KOPT-K1 (cell line): ENCODE data around the gene PYGM.

Experiments used
- H3K27ac ChIP-seq: fragments of 200-600 bp; sonication (generic); 2 replicates; pipeline ENCODE4 v1.5.1; 2016; ENCODE audit warnings: antibody characterized with exemption, mild to moderate bottlenecking, low read depth, low read length; ENCODE audit not compliant: poor library complexity, severe bottlenecking
- H3K36me3 ChIP-seq: fragments of 200-600 bp; sonication (generic); 2 replicates; pipeline ENCODE4 v1.5.1; 2017; ENCODE audit warnings: antibody characterized with exemption, mild to moderate bottlenecking, low read length, moderate library complexity; ENCODE audit not compliant: insufficient read depth
- H3K9me3 ChIP-seq: fragments of 200-600 bp; sonication (generic); 2 replicates; pipeline ENCODE4 v1.5.1; 2017; ENCODE audit warnings: antibody characterized with exemption, low read length, mild to moderate bottlenecking; ENCODE audit not compliant: insufficient read depth, poor library complexity, severe bottlenecking

The PYGM gene

GRCh38 chr11:64726867-64727530 lies 32.8 kb downstream of the PYGM start:
- Histone ChIP-seq H3K9me3 (no peaks in the 10 kb centered on the region), H3K27ac (no peak overlapping the region), H3K36me3 (peaks cover 38% of the 10 kb centered on the region)

DNA sequence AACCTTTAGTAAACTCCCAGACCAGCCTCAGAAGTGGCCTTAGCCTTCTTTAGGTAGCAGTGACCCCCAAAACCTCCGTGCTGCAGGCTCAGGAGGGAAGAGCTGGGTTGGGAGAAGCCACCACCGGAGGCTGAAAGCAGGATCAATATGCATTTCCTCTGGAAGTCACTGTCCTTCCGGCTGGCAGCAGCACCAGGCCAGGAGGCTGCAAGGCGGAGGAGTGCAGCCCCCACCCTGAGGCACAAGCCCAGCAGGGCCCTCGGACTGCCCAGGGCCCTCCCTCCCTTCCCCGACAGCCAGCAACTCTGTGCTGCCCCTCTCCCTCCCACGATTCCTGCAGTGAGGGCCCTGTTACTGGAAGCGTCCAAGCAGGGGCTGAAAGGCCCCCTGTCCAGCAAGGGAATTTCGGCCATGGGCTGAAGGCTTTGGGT lies 33.5 kb downstream of the PYGM start:
- H3K27ac ChIP-seq = no peak overlapping the region
- H3K36me3 ChIP-seq = peaks cover 30% of the 10 kb centered on the region; the same call in 1 of the 2 replicates
- H3K9me3 ChIP-seq = no peaks in the 10 kb centered on the region

- Histone ChIP-seq H3K27ac (no peak overlapping the region), H3K36me3 (peaks cover 20% of the 10 kb centered on the region; the same call in 1 of the 2 replicates), H3K9me3 (no peaks in the 10 kb centered on the region)
These were observed 34.8 kb downstream of the PYGM start for GRCh38 chr11:64724863-64725532.

- H3K9me3 ChIP-seq = no peaks in the 10 kb centered on the region
- H3K36me3 ChIP-seq = peaks cover 12% of the 10 kb centered on the region; the same call in 1 of the 2 replicates
- no peak overlapping the region for H3K27ac ChIP-seq
These were observed 35.6 kb downstream of the PYGM start for GRCh38 chr11:64723907-64724862.

DNA sequence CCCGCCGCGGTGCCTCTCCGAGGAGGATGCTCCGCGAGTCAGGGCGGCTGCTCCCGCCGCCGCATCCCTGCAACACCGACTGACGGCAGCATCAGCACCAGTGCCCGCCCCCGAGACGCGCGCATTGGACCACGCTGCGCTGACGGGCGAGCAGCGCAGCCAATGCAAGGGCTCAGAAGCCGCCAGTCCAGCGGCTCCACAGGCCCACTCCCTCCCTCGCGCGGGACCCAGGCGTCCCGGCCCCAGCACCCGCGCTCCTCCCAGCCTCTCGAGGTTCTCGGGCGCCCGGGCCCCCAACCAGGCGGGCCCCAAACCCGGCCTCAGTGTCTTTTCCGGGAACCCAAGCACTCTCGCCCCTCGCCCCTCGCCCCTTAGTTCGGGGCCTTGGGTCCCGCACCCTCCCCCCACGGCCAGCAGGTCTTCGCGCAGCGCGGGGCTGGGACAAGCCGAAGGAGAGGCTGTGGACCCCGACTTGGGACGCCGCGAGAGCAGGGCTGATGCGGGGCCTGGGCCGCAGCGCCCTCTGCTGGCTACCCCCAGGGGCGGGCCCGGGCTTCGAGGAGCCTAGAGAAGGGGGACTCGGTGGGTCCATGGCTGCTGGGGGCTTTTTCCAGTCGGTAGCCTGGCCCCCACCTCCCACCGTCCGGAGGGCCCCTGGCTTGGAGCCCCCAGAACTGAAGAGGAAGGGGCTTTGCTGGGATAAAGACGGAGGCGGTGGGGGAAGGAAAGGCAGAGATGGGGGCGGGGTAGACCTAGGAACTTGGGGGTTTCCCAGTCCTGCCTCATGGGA lies 36.5 kb downstream of the PYGM start, which contains the start of gene NRXN2:
TSS of gene NRXN2 (minus strand) at position 81 of the 790 bp plus-strand sequence. CDS start 9,498 bp downstream, outside the sequence.
- H3K27ac ChIP-seq = peak within 1 kb of the TSS; percentile 57
- H3K36me3 ChIP-seq = 0 out of 2 replicates have a peak, but pooled peaks cover 4% of the 10 kb centered on the region
- no peaks in the 10 kb centered on the region for H3K9me3 ChIP-seq

DNA sequence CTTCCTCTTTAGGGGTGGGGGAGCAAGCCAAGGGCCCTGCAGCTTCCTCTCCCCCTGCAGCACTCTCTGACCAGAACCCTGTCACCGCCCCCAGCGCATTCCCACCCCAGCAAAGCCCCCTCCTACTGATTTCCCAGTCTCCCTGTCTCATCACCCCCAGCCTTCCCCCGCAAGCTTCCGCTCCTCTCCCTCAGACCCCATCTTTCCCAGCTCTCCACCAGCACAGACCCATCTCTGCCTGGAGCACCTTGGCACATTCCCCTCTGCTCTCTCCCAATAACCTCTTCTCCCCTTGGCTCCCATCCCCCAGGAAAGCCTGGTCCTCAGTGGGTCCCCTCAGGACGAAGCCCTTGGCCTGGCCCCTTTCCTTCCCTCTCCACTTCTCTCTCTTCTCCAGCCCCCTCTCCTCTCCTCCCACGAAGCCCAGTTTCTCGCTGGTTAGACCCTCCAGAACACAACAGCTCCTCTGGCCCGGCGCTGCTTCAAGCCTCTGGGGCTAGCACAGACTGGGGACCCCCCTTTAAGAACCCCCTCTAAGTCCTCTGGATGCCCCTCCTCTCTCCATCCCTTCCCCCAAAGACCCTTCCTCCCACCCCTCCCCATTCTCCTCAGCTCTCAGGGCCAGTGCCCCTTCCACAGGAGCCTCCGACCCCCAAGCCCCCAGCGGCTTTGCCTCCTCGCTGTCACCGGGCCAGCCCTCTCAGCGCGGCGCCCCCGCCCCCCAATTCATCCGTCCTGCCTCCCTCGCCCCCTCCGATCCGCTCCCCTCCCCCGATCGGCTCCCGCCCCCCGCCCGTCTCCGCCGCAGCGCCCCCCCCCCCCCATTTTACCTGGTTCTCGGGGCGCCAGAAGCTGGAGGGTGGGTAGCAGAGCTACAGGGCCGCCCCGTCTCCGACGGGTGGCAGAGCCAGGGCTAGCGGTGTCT lies 37.4 kb downstream of the PYGM start:
- Histone ChIP-seq H3K27ac (no peak overlapping the region), H3K36me3 (0 out of 2 replicates have a peak, but pooled peaks cover 4% of the 10 kb centered on the region), H3K9me3 (no peaks in the 10 kb centered on the region)

DNA sequence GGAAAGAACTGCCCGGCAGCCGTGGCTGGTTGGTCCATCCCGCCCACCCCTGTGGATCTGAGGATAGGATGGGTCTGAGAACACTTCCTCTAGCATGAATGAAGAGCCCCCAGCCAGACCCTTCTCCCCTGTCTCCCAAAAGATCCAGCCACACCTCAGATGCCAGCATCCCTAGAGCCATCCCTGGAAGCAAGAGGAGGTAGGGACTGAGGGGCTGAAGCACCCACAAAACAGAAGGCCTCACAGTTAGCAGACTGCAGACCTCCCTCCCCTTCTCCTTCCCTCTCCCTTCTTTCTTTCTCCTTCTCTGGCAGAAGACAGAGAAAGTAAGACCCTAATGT lies 38.4 kb downstream of the PYGM start:
- no peaks in the 10 kb centered on the region for H3K9me3 ChIP-seq
- H3K27ac ChIP-seq = no peak overlapping the region
- no peaks in the 10 kb centered on the region for H3K36me3 ChIP-seq

GRCh38 chr11:64720640-64721358 lies 39.0 kb downstream of the PYGM start:
- Histone ChIP-seq H3K36me3 (no peaks in the 10 kb centered on the region), H3K9me3 (no peaks in the 10 kb centered on the region), H3K27ac (no peak overlapping the region)

DNA sequence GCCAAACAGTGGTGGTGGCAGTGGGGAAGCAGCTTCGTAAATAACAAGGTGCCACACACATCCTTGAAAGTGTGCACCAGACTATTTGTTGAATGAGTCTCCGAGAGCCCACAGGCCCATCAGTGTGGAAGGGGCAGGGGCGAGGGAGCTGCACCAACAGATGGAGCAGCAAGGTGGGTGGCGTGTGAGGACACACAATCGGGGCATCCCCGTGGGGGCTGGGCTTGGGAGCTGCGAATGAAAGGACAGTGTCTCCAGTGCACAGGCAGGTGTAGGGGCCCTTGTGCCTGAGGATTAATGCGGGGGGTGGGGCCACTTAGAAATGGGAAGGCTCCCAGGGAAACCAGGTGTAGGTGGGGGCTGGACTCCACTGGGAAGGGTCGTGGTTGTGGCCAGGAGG lies 39.6 kb downstream of the PYGM start:
- no peaks in the 10 kb centered on the region for H3K9me3 ChIP-seq
- no peaks in the 10 kb centered on the region for H3K36me3 ChIP-seq
- H3K27ac ChIP-seq = no peak overlapping the region

DNA sequence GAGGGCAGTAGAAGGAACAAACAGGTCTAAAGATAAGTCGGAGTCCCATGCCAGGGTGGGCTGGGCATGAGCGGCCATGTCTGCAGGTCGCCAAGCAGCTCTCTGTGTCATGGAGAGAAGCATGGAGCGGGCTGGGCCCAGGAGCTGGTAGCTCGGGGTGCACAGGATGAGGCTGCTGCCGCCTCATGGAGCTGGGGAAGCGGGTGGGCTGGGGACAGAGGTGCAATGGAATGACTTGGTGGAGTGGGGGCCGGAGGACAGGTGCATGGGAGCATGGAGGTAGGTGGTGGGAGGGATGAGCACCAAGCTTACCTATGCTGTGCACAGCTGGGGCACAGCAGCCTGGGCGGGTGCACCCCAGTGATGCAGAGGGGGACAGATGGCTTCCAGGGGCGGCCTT lies 40.4 kb downstream of the PYGM start:
- Histone ChIP-seq H3K36me3 (no peaks in the 10 kb centered on the region), H3K27ac (no peak overlapping the region), H3K9me3 (no peaks in the 10 kb centered on the region)

DNA sequence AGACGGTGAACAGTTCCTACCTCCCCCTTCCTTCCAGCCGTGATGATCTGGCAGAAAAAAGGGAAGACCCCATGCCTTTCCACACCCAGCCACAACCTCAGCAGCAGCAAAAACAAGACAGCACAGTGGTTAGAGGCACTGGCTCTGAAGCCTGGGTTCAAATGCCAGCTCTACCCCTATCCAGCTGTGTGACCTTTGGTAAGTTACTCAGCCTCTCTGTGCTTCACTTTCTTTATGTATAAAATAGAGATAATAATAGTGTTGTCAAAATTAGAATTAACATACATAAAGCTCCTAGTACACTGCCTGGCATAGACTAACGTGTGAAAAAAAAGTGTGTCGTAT lies 41.0 kb downstream of the PYGM start:
- H3K9me3 ChIP-seq = no peaks in the 10 kb centered on the region
- no peak overlapping the region for H3K27ac ChIP-seq
- no peaks in the 10 kb centered on the region for H3K36me3 ChIP-seq

DNA sequence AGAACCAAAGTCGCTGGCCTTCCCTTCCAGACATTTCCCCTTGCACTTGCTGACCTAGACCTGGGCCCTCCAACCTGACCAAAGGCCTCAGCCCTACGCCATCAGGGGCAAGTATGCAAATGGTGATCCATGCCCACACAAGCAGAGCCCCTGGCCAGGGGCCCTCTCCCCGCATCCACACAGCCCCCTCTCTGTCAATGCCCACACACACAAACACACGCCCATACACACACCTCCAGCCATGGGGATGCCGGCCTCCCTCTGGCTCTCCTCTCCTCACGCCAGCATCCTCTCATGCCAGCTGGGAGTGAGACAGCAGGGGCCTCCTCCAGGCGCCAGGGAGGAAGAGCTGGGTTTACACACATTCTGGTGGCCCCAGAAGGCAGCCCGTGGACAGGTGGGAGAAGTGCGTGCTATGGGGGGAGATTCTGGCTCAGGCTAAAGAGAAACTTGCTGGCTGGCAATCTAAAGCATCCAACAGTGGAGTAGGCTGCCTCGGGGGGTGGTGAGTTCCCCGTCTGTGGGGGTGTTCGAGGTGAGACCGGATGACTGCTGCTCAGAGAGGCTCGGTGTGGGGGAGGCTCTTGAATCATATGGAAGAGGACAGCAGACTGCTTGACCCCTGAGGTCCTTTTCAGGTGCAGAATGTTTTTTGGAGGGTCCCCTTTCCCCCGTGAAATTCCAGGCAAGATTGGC lies 41.5 kb downstream of the PYGM start:
- Histone ChIP-seq H3K36me3 (no peaks in the 10 kb centered on the region), H3K9me3 (no peaks in the 10 kb centered on the region), H3K27ac (no peak overlapping the region)

DNA sequence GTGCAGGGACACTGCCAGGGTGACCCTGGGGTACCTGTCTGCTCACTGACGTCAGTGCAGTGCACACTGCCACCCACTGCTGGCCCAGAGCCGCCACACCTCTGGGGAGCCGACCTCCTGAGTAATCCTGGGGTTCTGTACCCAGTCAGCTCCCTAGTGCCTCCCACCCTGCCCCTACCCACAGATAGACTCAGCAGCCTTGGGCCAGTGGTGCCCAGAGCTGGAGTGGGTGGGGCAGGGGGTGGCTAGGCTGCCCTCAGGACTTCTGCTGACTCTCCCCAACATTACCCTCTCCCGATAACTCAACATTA lies 42.6 kb downstream of the PYGM start:
- Histone ChIP-seq H3K36me3 (no peaks in the 10 kb centered on the region), H3K27ac (no peak overlapping the region), H3K9me3 (no peaks in the 10 kb centered on the region)
